GM23338 (cell line): ENCODE data around the gene PSAPL1. TPM values are rescaled to one million over a fixed set of nuclear protein-coding genes. Genes with fewer than 3 reads are reported as not detected.

Experiments
- ATAC-seq: fragments of 200-7000 bp; cut with Tn5 transposase; 3 replicates; pipeline ENCODE4 v1.9.1; 2020
- DNase-seq: peaks from one replicate; pipeline ENCODE4 v3.0.0-alpha.2; 2015; ENCODE audit warnings: low spot score
- H2AFZ ChIP-seq: fragments of 200-600 bp; sonication (generic); 2 replicates; pipeline ENCODE4 v1.8.0; 2016; ENCODE audit warnings: antibody characterized with exemption, mild to moderate bottlenecking, moderate library complexity
- H3F3A ChIP-seq: fragments of 200-600 bp; sonication (generic); replicated peaks from 2 replicates; pipeline ENCODE4 v1.8.0; 2017; ENCODE audit warnings: antibody characterized with exemption, mixed run types, low read depth
- H3K27ac ChIP-seq: fragments of 200-600 bp; sonication (generic); 2 replicates; pipeline ENCODE4 v1.6.1; 2016; ENCODE audit warnings: low read depth
- H3K27me3 ChIP-seq: fragments of 200-600 bp; sonication (generic); 2 replicates; pipeline ENCODE4 v1.8.0; 2016; ENCODE audit warnings: mild to moderate bottlenecking, mixed run types, moderate library complexity; ENCODE audit not compliant: insufficient read depth
- H3K36me3 ChIP-seq: fragments of 200-600 bp; sonication (generic); 2 replicates; pipeline ENCODE4 v1.8.0; 2016; ENCODE audit warnings: mild to moderate bottlenecking; ENCODE audit not compliant: insufficient read depth
- H3K4me1 ChIP-seq: fragments of 200-600 bp; sonication (generic); 2 replicates; pipeline ENCODE4 v1.8.0; 2016; ENCODE audit warnings: mild to moderate bottlenecking, moderate library complexity; ENCODE audit not compliant: insufficient read depth
- H3K4me2 ChIP-seq: fragments of 200-600 bp; sonication (generic); 2 replicates; pipeline ENCODE4 v1.7.1; 2017; ENCODE audit warnings: mixed run types
- H3K4me3 ChIP-seq: fragments of 200-600 bp; sonication (generic); 2 replicates; pipeline ENCODE4 v1.6.1; 2016; ENCODE audit warnings: mixed run types
- H3K79me2 ChIP-seq: fragments of 200-600 bp; sonication (generic); replicated peaks from 2 replicates; pipeline ENCODE4 v1.8.0; 2017; ENCODE audit warnings: mild to moderate bottlenecking; ENCODE audit not compliant: insufficient read depth
- H3K9me2 ChIP-seq: fragments of 200-600 bp; sonication (generic); 2 replicates; pipeline ENCODE4 v1.8.0; 2017; ENCODE audit not compliant: insufficient read depth
- H4K20me1 ChIP-seq: fragments of 200-600 bp; sonication (generic); replicated peaks from 2 replicates; pipeline ENCODE4 v1.8.0; 2017; ENCODE audit warnings: mild to moderate bottlenecking; ENCODE audit not compliant: insufficient read depth
- H3K27ac Mint-ChIP-seq: 2 replicates; pipeline ENCODE4 v1.8.0; 2020; ENCODE audit warnings: inconsistent platforms, mild to moderate bottlenecking, moderate library complexity, mixed read lengths
- H3K27me3 Mint-ChIP-seq: 3 replicates; pipeline ENCODE4 v1.8.0; 2022; ENCODE audit warnings: low read depth, mild to moderate bottlenecking, moderate library complexity, mixed read lengths, inconsistent platforms; ENCODE audit not compliant: insufficient read depth, poor library complexity
- H3K36me3 Mint-ChIP-seq: 3 replicates; pipeline ENCODE4 v1.8.0; 2021; ENCODE audit warnings: low read depth, mild to moderate bottlenecking, inconsistent platforms, moderate library complexity, mixed read lengths
- H3K4me1 Mint-ChIP-seq: 3 replicates; pipeline ENCODE4 v1.8.0; 2020; ENCODE audit warnings: mild to moderate bottlenecking, inconsistent platforms, mixed read lengths
- H3K4me3 Mint-ChIP-seq: 3 replicates; pipeline ENCODE4 v1.8.0; 2021; ENCODE audit warnings: moderate library complexity, mild to moderate bottlenecking, inconsistent platforms, mixed read lengths
- H3K9me3 Mint-ChIP-seq: 3 replicates; pipeline ENCODE4 v1.8.0; 2020; ENCODE audit warnings: moderate library complexity, mild to moderate bottlenecking, inconsistent platforms, mixed read lengths
- CREB1 ChIP-seq: fragments of 250-450 bp; sonication (Bioruptor Pico); IDR thresholded peaks from 2 replicates; pipeline ENCODE4 v1.5.0; 2020; ENCODE audit warnings: low read depth, mild to moderate bottlenecking, moderate library complexity
- EZH2 ChIP-seq: fragments of 200-600 bp; sonication (generic); IDR thresholded peaks from one replicate; pipeline ENCODE4 v1.8.0; 2017; ENCODE audit warnings: antibody characterized with exemption, mild to moderate bottlenecking, low read depth; ENCODE audit not compliant: unreplicated experiment
- EZH2phosphoT487 ChIP-seq: fragments of 200-600 bp; sonication (generic); IDR thresholded peaks from one replicate; pipeline ENCODE4 v1.8.1; 2018; ENCODE audit warnings: antibody characterized with exemption; ENCODE audit not compliant: unreplicated experiment
- JUNB ChIP-seq: IDR thresholded peaks from one replicate; pipeline ENCODE4 v1.6.1; 2016; ENCODE audit warnings: antibody characterized with exemption; ENCODE audit not compliant: unreplicated experiment
- NANOG ChIP-seq: IDR thresholded peaks from 2 replicates; pipeline ENCODE4 v1.6.1; 2016; ENCODE audit warnings: antibody characterized with exemption, borderline replicate concordance
- POLR2AphosphoS5 ChIP-seq: IDR thresholded peaks from 2 replicates; pipeline ENCODE4 v1.6.1; 2016; ENCODE audit warnings: antibody characterized with exemption, low read depth
- REST ChIP-seq: IDR thresholded peaks from one replicate; pipeline ENCODE4 v1.6.1; 2018; ENCODE audit warnings: antibody characterized with exemption; ENCODE audit not compliant: unreplicated experiment
- STAT1 ChIP-seq: IDR thresholded peaks from one replicate; pipeline ENCODE4 v1.6.1; 2016; ENCODE audit warnings: antibody characterized with exemption; ENCODE audit not compliant: unreplicated experiment
- ZNF114 ChIP-seq: fragments of 250-450 bp; sonication (Bioruptor Pico); IDR thresholded peaks from 2 replicates; pipeline ENCODE4 v1.5.0; 2020; ENCODE audit warnings: mild to moderate bottlenecking, moderate library complexity
- ZNF331 ChIP-seq: fragments of 250-450 bp; sonication (Bioruptor Pico); IDR thresholded peaks from 2 replicates; pipeline ENCODE4 v1.5.0; 2020; ENCODE audit warnings: low read depth, mild to moderate bottlenecking, moderate library complexity
- polyA plus RNA-seq: library from polyadenylated mRNA; unstranded; fragments of >200 nt; fragmentation: Nextera tagmentation; extraction: Ambion mirVana; gene quantifications from 2 replicates; pipeline ENCODE4 v1.2.1, GENCODE V29; 2016
- total RNA-seq: library from RNA; depleted of rRNA; stranded (reverse); fragments of >200 nt; shearing (Covaris generic); gene quantifications from 2 replicates; pipeline ENCODE4 v1.2.3, GENCODE V29; 2014
- TF ChIP-seq, protein P1 (sequence below): fragments of 250-450 bp; sonication (Bioruptor Pico); IDR thresholded peaks from 2 replicates; pipeline ENCODE4 v1.5.0; 2020; ENCODE audit warnings: mild to moderate bottlenecking, moderate library complexity
- TF ChIP-seq, protein P2 (sequence below), 2 experiments: fragments of 200-600 bp in 1 of 2; sonication (generic) in 1 of 2; conservative IDR thresholded peaks; 2 replicates each; pipeline versions ENCODE4 v1.5.1 to v1.6.1; 2016 to 2017; ENCODE audit warnings: antibody characterized with exemption in 2 of 2, low read depth in 2 of 2, mild to moderate bottlenecking in 2 of 2, moderate library complexity in 1 of 2
- TF ChIP-seq, protein P3 (sequence below): IDR thresholded peaks from 2 replicates; pipeline ENCODE4 v1.6.1; 2016; ENCODE audit warnings: antibody characterized with exemption

PSAPL1 gene
- total and polyA plus RNA-seq, 2 experiments from 2014 or later: not detected

GRCh38 chr4:7458477-7458876 is 23.7 kb upstream of the PSAPL1 start:
- TF ChIP-seq STAT1: no peak
- TF ChIP-seq ZNF331: no peak
- TF ChIP-seq REST: no peak
- TF ChIP-seq JUNB: no peak
- no peak for TF ChIP-seq ZNF114 (CRISPR knock-in tag)
- no peak for TF ChIP-seq CREB1 (CRISPR knock-in tag)
- TF ChIP-seq NANOG: no peak
- no peak for TF ChIP-seq EZH2phosphoT487
- TF ChIP-seq, protein P1, sequence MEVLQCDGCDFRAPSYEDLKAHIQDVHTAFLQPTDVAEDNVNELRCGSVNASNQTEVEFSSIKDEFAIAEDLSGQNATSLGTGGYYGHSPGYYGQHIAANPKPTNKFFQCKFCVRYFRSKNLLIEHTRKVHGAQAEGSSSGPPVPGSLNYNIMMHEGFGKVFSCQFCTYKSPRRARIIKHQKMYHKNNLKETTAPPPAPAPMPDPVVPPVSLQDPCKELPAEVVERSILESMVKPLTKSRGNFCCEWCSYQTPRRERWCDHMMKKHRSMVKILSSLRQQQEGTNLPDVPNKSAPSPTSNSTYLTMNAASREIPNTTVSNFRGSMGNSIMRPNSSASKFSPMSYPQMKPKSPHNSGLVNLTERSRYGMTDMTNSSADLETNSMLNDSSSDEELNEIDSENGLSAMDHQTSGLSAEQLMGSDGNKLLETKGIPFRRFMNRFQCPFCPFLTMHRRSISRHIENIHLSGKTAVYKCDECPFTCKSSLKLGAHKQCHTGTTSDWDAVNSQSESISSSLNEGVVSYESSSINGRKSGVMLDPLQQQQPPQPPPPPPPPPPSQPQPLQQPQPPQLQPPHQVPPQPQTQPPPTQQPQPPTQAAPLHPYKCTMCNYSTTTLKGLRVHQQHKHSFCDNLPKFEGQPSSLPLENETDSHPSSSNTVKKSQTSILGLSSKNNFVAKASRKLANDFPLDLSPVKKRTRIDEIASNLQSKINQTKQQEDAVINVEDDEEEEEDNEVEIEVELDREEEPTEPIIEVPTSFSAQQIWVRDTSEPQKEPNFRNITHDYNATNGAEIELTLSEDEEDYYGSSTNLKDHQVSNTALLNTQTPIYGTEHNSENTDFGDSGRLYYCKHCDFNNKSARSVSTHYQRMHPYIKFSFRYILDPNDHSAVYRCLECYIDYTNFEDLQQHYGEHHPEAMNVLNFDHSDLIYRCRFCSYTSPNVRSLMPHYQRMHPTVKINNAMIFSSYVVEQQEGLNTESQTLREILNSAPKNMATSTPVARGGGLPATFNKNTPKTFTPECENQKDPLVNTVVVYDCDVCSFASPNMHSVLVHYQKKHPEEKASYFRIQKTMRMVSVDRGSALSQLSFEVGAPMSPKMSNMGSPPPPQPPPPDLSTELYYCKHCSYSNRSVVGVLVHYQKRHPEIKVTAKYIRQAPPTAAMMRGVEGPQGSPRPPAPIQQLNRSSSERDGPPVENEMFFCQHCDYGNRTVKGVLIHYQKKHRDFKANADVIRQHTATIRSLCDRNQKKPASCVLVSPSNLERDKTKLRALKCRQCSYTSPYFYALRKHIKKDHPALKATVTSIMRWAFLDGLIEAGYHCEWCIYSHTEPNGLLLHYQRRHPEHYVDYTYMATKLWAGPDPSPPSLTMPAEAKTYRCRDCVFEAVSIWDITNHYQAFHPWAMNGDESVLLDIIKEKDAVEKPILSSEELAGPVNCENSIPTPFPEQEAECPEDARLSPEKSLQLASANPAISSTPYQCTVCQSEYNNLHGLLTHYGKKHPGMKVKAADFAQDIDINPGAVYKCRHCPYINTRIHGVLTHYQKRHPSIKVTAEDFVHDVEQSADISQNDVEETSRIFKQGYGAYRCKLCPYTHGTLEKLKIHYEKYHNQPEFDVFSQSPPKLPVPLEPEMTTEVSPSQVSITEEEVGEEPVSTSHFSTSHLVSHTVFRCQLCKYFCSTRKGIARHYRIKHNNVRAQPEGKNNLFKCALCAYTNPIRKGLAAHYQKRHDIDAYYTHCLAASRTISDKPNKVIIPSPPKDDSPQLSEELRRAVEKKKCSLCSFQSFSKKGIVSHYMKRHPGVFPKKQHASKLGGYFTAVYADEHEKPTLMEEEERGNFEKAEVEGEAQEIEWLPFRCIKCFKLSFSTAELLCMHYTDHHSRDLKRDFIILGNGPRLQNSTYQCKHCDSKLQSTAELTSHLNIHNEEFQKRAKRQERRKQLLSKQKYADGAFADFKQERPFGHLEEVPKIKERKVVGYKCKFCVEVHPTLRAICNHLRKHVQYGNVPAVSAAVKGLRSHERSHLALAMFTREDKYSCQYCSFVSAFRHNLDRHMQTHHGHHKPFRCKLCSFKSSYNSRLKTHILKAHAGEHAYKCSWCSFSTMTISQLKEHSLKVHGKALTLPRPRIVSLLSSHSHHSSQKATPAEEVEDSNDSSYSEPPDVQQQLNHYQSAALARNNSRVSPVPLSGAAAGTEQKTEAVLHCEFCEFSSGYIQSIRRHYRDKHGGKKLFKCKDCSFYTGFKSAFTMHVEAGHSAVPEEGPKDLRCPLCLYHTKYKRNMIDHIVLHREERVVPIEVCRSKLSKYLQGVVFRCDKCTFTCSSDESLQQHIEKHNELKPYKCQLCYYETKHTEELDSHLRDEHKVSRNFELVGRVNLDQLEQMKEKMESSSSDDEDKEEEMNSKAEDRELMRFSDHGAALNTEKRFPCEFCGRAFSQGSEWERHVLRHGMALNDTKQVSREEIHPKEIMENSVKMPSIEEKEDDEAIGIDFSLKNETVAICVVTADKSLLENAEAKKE: no peak
- TF ChIP-seq, protein P2, sequence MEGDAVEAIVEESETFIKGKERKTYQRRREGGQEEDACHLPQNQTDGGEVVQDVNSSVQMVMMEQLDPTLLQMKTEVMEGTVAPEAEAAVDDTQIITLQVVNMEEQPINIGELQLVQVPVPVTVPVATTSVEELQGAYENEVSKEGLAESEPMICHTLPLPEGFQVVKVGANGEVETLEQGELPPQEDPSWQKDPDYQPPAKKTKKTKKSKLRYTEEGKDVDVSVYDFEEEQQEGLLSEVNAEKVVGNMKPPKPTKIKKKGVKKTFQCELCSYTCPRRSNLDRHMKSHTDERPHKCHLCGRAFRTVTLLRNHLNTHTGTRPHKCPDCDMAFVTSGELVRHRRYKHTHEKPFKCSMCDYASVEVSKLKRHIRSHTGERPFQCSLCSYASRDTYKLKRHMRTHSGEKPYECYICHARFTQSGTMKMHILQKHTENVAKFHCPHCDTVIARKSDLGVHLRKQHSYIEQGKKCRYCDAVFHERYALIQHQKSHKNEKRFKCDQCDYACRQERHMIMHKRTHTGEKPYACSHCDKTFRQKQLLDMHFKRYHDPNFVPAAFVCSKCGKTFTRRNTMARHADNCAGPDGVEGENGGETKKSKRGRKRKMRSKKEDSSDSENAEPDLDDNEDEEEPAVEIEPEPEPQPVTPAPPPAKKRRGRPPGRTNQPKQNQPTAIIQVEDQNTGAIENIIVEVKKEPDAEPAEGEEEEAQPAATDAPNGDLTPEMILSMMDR (conservative IDR thresholded peaks at IDR 0.05; ENCODE audit: low read depth in 2 of 2): no peak
- no peak for TF ChIP-seq EZH2
- no peak for TF ChIP-seq POLR2AphosphoS5
- TF ChIP-seq, protein P3, sequence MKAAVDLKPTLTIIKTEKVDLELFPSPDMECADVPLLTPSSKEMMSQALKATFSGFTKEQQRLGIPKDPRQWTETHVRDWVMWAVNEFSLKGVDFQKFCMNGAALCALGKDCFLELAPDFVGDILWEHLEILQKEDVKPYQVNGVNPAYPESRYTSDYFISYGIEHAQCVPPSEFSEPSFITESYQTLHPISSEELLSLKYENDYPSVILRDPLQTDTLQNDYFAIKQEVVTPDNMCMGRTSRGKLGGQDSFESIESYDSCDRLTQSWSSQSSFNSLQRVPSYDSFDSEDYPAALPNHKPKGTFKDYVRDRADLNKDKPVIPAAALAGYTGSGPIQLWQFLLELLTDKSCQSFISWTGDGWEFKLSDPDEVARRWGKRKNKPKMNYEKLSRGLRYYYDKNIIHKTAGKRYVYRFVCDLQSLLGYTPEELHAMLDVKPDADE: no peak
- Histone ChIP-seq H3F3A (no peaks in the 10 kb centered on the region), H3K27me3 (no peaks in the 10 kb centered on the region), H3K4me3 (no peak overlapping the region), H3K4me1 (no peaks in the 10 kb centered on the region), H3K36me3 (no peaks in the 10 kb centered on the region), H2AFZ (no peak overlapping the region), H4K20me1 (no peaks in the 10 kb centered on the region), H3K4me2 (no peak overlapping the region), H3K79me2 (no peaks in the 10 kb centered on the region), H3K9me2 (no peaks in the 10 kb centered on the region), H3K27ac (no peak overlapping the region)
- ATAC-seq: no peak
- Mint-ChIP-seq H3K4me3 (no peak overlapping the region), H3K4me1 (peaks cover 22% of the 10 kb centered on the region), H3K9me3 (no peaks in the 10 kb centered on the region), H3K27ac (no peak overlapping the region; the same call in 1 of the 2 replicates), H3K36me3 (no peaks in the 10 kb centered on the region), H3K27me3 (peaks cover 17% of the 10 kb centered on the region)
- DNase-seq: no peak
